ENCODE measurements around the gene FOXP1. TPM values are rescaled to one million over a fixed set of nuclear protein-coding genes. Genes with fewer than 3 reads are reported as not detected.
A peak's percentile ranks its signal among the peaks of the same experiment; 100 is the strongest.

The FOXP1 gene
- total RNA-seq, 1 donor from 2014 or later: 27.3 TPM

GRCh38 chr3:70951316-70951715 is 632.2 kb downstream of the FOXP1 start:
- Histone ChIP-seq H3K9ac (no peak overlapping the region), H3K4me1 (peaks cover 15% of the 10 kb centered on the region), H3K4me3 (no peak overlapping the region), H4K20me1 (ENCODE audit: low read depth) (no peaks in the 10 kb centered on the region), H3K9me3 (ENCODE audit: low read depth) (no peaks in the 10 kb centered on the region), H3K27ac (no peak overlapping the region), H3K4me2 (no peak overlapping the region), H3K27me3 (no peaks in the 10 kb centered on the region), H2AFZ (replicated peaks) (no peak overlapping the region), H3K79me2 (ENCODE audit: low read depth) (no peaks in the 10 kb centered on the region), H3K36me3 (no peaks in the 10 kb centered on the region), H3F3A (ENCODE audit: low read depth) (no peaks in the 10 kb centered on the region)
- Mint-ChIP-seq H3K9me3 (no peaks in the 10 kb centered on the region), H3K27ac (peak overlapping the region; percentile 26), H3K4me1 (peaks cover 41% of the 10 kb centered on the region), H3K4me3 (no peak overlapping the region), H3K36me3 (no peaks in the 10 kb centered on the region), H3K27me3 (ENCODE audit: insufficient read depth, low read depth) (peaks cover 5% of the 10 kb centered on the region)
- no peak for TF ChIP-seq EZH2phosphoT487 (IDR thresholded peaks at IDR 0.05)
- no peak for TF ChIP-seq CTCF (IDR thresholded peaks at IDR 0.05)
- TF ChIP-seq EZH2 (IDR thresholded peaks at IDR 0.05): no peak
- DNase-seq (ENCODE audit: low spot score): no peak

GRCh38 chr3:70947579-70947978 is 635.9 kb downstream of the FOXP1 start:
- H4K20me1 ChIP-seq (ENCODE audit: low read depth): no peaks in the 10 kb centered on the region
- H3F3A ChIP-seq (ENCODE audit: low read depth): no peaks in the 10 kb centered on the region
- no peaks in the 10 kb centered on the region for H3K9me3 Mint-ChIP-seq
- no peaks in the 10 kb centered on the region for H3K27me3 ChIP-seq
- H3K27ac ChIP-seq: no peak overlapping the region
- H3K27ac Mint-ChIP-seq: no peak overlapping the region
- no peak overlapping the region for H3K4me3 Mint-ChIP-seq
- H3K27me3 Mint-ChIP-seq (ENCODE audit: insufficient read depth, low read depth): peaks cover 5% of the 10 kb centered on the region
- H3K4me1 ChIP-seq: peaks cover 15% of the 10 kb centered on the region
- H3K36me3 Mint-ChIP-seq: no peaks in the 10 kb centered on the region
- H3K9ac ChIP-seq: no peak overlapping the region
- H3K4me1 Mint-ChIP-seq: peaks cover 10% of the 10 kb centered on the region
- no peaks in the 10 kb centered on the region for H3K36me3 ChIP-seq
- no peaks in the 10 kb centered on the region for H3K9me3 ChIP-seq (ENCODE audit: low read depth)
- H3K4me2 ChIP-seq: no peak overlapping the region
- no peak overlapping the region for H2AFZ ChIP-seq (replicated peaks)
- no peak for TF ChIP-seq EZH2phosphoT487 (IDR thresholded peaks at IDR 0.05)
- no peak for TF ChIP-seq CTCF (IDR thresholded peaks at IDR 0.05)
- no peak for TF ChIP-seq EZH2 (IDR thresholded peaks at IDR 0.05)
- no peak for DNase-seq (ENCODE audit: low spot score)
- no peak overlapping the region for H3K4me3 ChIP-seq
- H3K79me2 ChIP-seq (ENCODE audit: low read depth): no peaks in the 10 kb centered on the region

- H3K27me3 ChIP-seq: no peaks in the 10 kb centered on the region
- no peak overlapping the region for H3K4me3 ChIP-seq
- Mint-ChIP-seq H3K36me3 (no peaks in the 10 kb centered on the region), H3K4me3 (no peak overlapping the region), H3K27me3 (ENCODE audit: insufficient read depth, low read depth) (peaks cover 5% of the 10 kb centered on the region), H3K9me3 (no peaks in the 10 kb centered on the region), H3K27ac (no peak overlapping the region), H3K4me1 (no peaks in the 10 kb centered on the region)
- H3F3A ChIP-seq (ENCODE audit: low read depth): no peaks in the 10 kb centered on the region
- no peaks in the 10 kb centered on the region for H3K4me1 ChIP-seq
- H3K36me3 ChIP-seq: no peaks in the 10 kb centered on the region
- H3K4me2 ChIP-seq: no peak overlapping the region
- H2AFZ ChIP-seq (replicated peaks): no peak overlapping the region
- DNase-seq (ENCODE audit: low spot score): no peak
- no peaks in the 10 kb centered on the region for H3K9me3 ChIP-seq (ENCODE audit: low read depth)
- H3K79me2 ChIP-seq (ENCODE audit: low read depth): no peaks in the 10 kb centered on the region
- TF ChIP-seq CTCF (IDR thresholded peaks at IDR 0.05) (no peak), EZH2 (IDR thresholded peaks at IDR 0.05) (no peak), EZH2phosphoT487 (IDR thresholded peaks at IDR 0.05) (no peak)
- H4K20me1 ChIP-seq (ENCODE audit: low read depth): no peaks in the 10 kb centered on the region
- no peak overlapping the region for H3K9ac ChIP-seq
- no peak overlapping the region for H3K27ac ChIP-seq
Measured at GRCh38 chr3:70943886-70944285, 639.6 kb downstream of the FOXP1 start.

Measured in neural progenitor cell (in vitro differentiated cells).